RWPE1 (cell line): ENCODE measurements around the gene SEC24A.
A peak's percentile ranks its signal among the peaks of the same experiment; 100 is the strongest.

Source experiments
- CTCF ChIA-PET: fragments of 350-600 bp; sonication (Branson Sonifier 250); formaldehyde crosslinking; extraction: SDS; loops from one replicate; lab custom pipeline; 2021; lab: Yijun Ruan, JAX
- POLR2A ChIA-PET: fragments of 400-600 bp; formaldehyde crosslinking; extraction: SDS; loops from one replicate; lab custom pipeline; 2020; ENCODE audit warnings: antibody characterized with exemption; ENCODE audit not compliant: low non-redundant PET; lab: Yijun Ruan, JAX
- DNase-seq: peaks from one replicate; pipeline ENCODE4 v3.0.0; 2012; ENCODE audit warnings: low spot score
- H3K27ac ChIP-seq: fragments of 450-650 bp; 2 replicates; pipeline ENCODE4 v1.5.1; 2017
- TF ChIP-seq, protein P1 (sequence below): fragments of 450-650 bp; conservative IDR thresholded peaks from 2 replicates; pipeline ENCODE4 v1.5.1; 2017; ENCODE audit warnings: low read depth, mild to moderate bottlenecking

The SEC24A gene

DNA sequence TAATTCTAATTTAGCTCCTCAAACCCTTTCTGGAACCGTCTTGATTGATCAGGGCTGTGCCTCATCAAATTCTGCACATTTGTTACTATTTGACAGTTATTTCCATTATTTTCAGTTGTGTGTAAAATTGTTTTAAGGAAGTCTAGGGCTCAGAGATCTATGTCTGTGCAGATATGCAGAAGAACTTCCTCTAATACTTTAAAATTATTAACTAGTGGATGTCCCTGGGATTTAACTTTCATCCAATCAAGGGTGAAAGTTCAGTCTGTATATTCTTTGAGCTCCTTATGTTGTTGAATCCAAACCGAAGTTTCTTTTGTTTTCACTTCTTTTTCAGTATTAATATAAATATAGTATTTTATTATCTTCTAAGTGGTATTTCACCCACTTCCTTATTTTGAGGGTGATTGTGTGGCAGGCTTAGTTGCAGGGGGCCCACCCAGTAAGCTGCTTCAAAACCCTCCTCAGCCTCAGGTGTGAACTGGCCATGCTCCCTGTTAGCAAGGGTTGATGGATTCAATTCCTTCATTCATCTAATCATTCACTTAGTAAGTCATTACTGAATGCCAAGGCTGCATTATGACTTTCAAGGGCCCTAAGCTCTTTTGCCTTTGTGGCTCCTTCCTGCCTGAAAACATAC is 87.7 kb downstream of the SEC24A start:
- CTCF ChIA-PET = interaction anchor here (0.6 to 1.2 kb wide), 2 partner anchors 31 to 52 kb away, joined by 4 read pairs; no protein-coding TSS in a partner anchor
- no peak for DNase-seq
- H3K27ac ChIP-seq = no peak overlapping the region
- TF ChIP-seq, protein P1, sequence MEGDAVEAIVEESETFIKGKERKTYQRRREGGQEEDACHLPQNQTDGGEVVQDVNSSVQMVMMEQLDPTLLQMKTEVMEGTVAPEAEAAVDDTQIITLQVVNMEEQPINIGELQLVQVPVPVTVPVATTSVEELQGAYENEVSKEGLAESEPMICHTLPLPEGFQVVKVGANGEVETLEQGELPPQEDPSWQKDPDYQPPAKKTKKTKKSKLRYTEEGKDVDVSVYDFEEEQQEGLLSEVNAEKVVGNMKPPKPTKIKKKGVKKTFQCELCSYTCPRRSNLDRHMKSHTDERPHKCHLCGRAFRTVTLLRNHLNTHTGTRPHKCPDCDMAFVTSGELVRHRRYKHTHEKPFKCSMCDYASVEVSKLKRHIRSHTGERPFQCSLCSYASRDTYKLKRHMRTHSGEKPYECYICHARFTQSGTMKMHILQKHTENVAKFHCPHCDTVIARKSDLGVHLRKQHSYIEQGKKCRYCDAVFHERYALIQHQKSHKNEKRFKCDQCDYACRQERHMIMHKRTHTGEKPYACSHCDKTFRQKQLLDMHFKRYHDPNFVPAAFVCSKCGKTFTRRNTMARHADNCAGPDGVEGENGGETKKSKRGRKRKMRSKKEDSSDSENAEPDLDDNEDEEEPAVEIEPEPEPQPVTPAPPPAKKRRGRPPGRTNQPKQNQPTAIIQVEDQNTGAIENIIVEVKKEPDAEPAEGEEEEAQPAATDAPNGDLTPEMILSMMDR = no peak
- POLR2A ChIA-PET = interaction anchor here (0.5 kb wide), 1 partner anchor 9 kb away, joined by 4 read pairs; no protein-coding TSS in a partner anchor

DNA sequence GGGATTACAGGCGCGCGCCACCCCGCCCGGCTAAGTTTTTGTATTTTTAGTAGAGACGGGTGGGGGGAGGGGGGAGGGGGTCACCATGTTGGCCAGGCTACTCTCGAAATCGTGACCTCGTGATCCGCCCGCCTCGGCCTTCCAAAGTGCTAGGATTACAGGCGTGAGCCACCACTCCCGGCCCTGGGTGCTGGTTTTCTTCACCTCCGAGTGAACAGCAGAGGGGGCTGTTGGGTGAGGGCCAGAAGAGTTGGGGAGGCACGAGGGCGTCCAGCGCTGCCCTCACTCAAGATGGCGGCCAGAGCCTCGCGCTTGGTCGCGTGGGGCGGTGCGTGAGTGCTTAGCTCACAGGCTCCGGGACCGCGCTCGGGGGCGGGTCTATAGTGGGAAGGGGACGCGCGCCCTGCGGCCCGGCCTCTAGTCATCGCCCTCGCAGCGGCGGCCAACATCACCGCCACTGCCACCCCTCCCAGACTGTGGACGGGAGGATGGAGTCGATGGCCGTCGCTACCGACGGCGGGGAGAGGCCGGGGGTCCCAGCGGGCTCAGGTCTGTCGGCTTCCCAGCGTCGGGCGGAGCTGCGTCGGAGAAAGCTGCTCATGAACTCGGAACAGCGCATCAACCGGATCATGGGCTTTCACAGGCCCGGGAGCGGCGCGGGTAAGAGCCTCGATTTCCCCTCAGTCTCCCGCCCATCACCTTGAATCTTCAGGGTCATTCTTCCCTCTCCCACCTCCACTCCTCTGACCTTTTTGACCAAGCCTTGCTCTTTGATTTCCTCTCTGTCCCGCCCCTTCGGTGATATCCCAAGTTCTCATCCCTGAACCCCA is 89.8 kb downstream of the SEC24A start, which contains the start of gene CAMLG:
TSS of gene CAMLG (plus strand) at position 416 of the 830 bp plus-strand sequence. CDS start at position 489, 73 bp downstream.
- peak; percentile 93 for DNase-seq
- POLR2A ChIA-PET = interaction anchor here (0.9 kb wide), 1 partner anchor 17 kb away, joined by 3 read pairs; no protein-coding TSS in a partner anchor
- TF ChIP-seq, protein P1 = peak; percentile 61
- CTCF ChIA-PET = interaction anchor here (0.5 to 1.4 kb wide), 8 partner anchors 20 to 453 kb away, joined by 3 to 5 read pairs (median 4); partner anchors contain the start of gene SEC24A
- peak within 1 kb of the TSS; percentile 88 for H3K27ac ChIP-seq

DNA sequence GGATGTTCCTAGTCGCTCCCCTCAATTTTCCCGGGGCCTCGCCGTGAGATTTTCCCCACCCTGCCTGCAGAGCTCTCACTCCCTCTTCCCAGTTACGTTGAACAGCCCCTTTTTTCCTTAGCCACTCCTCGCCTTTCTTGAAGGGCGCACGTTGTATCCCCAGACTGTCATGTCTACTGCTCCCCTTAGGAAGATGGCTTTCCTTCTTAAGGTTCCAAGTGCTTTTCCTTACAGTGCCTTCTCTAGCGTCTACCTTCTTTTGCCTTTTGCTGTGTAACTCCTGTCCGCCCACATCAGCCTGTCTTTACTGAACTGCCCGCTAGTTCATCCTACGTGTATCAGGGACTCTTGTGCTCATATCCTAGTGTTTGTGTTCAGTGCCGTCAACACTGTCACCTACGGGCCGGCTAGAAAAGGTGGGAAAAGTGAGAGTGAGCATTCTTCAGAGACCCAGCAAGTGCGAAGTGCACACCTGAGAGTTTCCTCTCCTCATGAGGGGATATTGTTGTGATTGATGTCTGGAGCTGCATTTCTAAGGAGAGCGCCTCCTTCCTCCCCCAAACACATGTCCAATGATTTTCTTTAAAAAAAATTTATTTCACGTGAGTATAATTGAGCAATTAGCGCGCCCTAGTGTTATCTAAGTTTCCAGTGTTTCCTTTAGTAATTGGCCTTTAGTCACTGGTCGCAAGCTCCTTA is 90.5 kb downstream of the SEC24A start:
- ChIA-PET CTCF (interaction anchor here (0.5 to 1.4 kb wide), 8 partner anchors 19 to 391 kb away, joined by 3 to 5 read pairs (median 4); partner anchors contain the start of genes DDX46 and SEC24A), POLR2A (interaction anchor here (0.7 kb wide), 1 partner anchor 513 kb away, joined by 3 read pairs; the partner anchor contains the start of gene PPP2CA)
- peak overlapping the region; percentile 88 for H3K27ac ChIP-seq
- peak; percentile 68 for DNase-seq
- TF ChIP-seq, protein P1 = peak; percentile 65

DNA sequence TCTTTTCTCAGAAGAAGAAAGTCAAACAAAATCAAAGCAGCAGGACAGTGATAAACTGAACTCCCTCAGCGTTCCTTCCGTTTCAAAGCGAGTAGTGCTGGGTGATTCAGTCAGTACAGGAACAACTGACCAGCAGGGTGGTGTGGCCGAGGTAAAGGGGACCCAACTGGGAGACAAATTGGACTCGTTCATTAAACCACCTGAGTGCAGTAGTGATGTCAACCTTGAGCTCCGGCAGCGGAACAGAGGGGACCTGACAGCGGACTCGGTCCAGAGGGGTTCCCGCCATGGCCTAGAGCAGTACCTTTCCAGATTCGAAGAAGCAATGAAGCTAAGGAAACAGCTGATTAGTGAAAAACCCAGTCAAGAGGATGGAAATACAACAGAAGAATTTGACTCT is 92.5 kb downstream of the SEC24A start:
- ChIA-PET CTCF (interaction anchor here (1.1 kb wide), 1 partner anchor 14 kb away, joined by 5 read pairs; no protein-coding TSS in a partner anchor), POLR2A (no interaction called here)
- TF ChIP-seq, protein P1 = no peak
- DNase-seq = no peak
- no peak overlapping the region for H3K27ac ChIP-seq

DNA sequence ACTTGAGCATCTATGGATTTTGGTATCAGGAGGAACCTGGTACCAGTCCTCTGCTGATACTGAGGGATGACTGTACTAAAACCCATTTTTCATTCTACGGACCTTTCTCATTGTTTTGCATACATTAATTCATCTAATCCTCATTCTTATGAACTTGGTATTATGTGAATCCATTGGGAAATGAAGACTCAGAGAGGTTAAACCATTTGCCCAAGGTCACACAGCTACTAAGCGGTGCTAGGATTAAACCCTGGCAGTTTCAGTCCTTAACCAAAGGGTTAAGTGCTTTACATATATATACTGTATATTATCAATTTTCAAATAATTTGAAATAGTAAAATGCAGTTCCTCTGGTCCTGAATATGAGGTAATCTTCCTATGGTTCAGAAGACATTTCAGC is 93.5 kb downstream of the SEC24A start:
- POLR2A ChIA-PET = no interaction called here
- H3K27ac ChIP-seq = no peak overlapping the region
- DNase-seq = no peak
- TF ChIP-seq, protein P1 = no peak
- CTCF ChIA-PET = interaction anchor here (1.0 kb wide), 1 partner anchor 61 kb away, joined by 3 read pairs; no protein-coding TSS in a partner anchor
